ENCODE results near the gene TOX3. TPM values are rescaled to one million over a fixed set of nuclear protein-coding genes. Genes with fewer than 3 reads are reported as not detected.
A peak's percentile ranks its signal among the peaks of the same experiment; 100 is the strongest.

The TOX3 gene
- total and polyA plus RNA-seq, 2 of the 13 experiments (the other 11 are each of a cell fraction or from before 2014, with no cell fraction given): 14.5 to 98.6 TPM

GRCh38 chr16:52488837-52489289 is 58.1 kb downstream of the TOX3 start (continued):
- TF ChIP-seq ZBTB26 (CRISPR knock-in tag; IDR thresholded peaks at IDR 0.05; ENCODE audit: borderline replicate concordance) (peak; percentile 24; the same call in 1 of the 2 replicates), ZNF574 (CRISPR knock-in tag; IDR thresholded peaks at IDR 0.05) (peak; percentile 53), PHF20 (CRISPR knock-in tag; IDR thresholded peaks at IDR 0.05) (no peak), MEIS1 (CRISPR knock-in tag; IDR thresholded peaks at IDR 0.05; ENCODE audit: borderline replicate concordance) (0 out of 2 replicates have a peak, but pooled peaks have one; percentile 48), NRL (CRISPR knock-in tag; IDR thresholded peaks at IDR 0.05; ENCODE audit: borderline replicate concordance) (no peak), ZNF7 (CRISPR knock-in tag; IDR thresholded peaks at IDR 0.05) (peak; percentile 35; the same call in 1 of the 2 replicates), MAX (IDR thresholded peaks at IDR 0.05) (peak; percentile 83), ZNF841 (CRISPR knock-in tag; IDR thresholded peaks at IDR 0.05; ENCODE audit: borderline replicate concordance) (0 out of 2 replicates have a peak, but pooled peaks have one; percentile 61), REST (IDR thresholded peaks at IDR 0.05; ENCODE audit: borderline replicate concordance in 1 of 2, low read depth in 1 of 2, low read length in 2 of 2) (peak in 1 of 2 experiments; percentile 77; a peak in 2 of 4 replicates), CENPBD1 (CRISPR knock-in tag; IDR thresholded peaks at IDR 0.05; ENCODE audit: borderline replicate concordance, low read depth) (no peak), ZNF782 (CRISPR knock-in tag; IDR thresholded peaks at IDR 0.05; ENCODE audit: borderline replicate concordance) (no peak)
- TF ChIP-seq, protein P1, sequence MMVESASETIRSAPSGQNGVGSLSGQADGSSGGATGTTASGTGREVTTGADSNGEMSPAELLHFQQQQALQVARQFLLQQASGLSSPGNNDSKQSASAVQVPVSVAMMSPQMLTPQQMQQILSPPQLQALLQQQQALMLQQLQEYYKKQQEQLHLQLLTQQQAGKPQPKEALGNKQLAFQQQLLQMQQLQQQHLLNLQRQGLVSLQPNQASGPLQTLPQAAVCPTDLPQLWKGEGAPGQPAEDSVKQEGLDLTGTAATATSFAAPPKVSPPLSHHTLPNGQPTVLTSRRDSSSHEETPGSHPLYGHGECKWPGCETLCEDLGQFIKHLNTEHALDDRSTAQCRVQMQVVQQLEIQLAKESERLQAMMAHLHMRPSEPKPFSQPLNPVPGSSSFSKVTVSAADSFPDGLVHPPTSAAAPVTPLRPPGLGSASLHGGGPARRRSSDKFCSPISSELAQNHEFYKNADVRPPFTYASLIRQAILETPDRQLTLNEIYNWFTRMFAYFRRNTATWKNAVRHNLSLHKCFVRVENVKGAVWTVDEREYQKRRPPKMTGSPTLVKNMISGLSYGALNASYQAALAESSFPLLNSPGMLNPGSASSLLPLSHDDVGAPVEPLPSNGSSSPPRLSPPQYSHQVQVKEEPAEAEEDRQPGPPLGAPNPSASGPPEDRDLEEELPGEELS (CRISPR knock-in tag; IDR thresholded peaks at IDR 0.05): peak; percentile 83
- TF ChIP-seq, protein P2, sequence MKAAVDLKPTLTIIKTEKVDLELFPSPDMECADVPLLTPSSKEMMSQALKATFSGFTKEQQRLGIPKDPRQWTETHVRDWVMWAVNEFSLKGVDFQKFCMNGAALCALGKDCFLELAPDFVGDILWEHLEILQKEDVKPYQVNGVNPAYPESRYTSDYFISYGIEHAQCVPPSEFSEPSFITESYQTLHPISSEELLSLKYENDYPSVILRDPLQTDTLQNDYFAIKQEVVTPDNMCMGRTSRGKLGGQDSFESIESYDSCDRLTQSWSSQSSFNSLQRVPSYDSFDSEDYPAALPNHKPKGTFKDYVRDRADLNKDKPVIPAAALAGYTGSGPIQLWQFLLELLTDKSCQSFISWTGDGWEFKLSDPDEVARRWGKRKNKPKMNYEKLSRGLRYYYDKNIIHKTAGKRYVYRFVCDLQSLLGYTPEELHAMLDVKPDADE (CRISPR knock-in tag; IDR thresholded peaks at IDR 0.05): no peak
- TF ChIP-seq, protein P3, sequence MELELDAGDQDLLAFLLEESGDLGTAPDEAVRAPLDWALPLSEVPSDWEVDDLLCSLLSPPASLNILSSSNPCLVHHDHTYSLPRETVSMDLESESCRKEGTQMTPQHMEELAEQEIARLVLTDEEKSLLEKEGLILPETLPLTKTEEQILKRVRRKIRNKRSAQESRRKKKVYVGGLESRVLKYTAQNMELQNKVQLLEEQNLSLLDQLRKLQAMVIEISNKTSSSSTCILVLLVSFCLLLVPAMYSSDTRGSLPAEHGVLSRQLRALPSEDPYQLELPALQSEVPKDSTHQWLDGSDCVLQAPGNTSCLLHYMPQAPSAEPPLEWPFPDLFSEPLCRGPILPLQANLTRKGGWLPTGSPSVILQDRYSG (CRISPR knock-in tag; IDR thresholded peaks at IDR 0.05): no peak
